Smooth muscle cell of trachea (primary cell): ENCODE results near the gene RASGRP1. TPM values are rescaled to one million over a fixed set of nuclear protein-coding genes. Genes with fewer than 3 reads are reported as not detected.

ENCODE experiments used
- total RNA-seq: library from RNA; depleted of rRNA; stranded (reverse); fragments of >200 nt; gene quantifications from 2 replicates; pipeline ENCODE4 v1.2.1, GENCODE V29; 2014

The RASGRP1 gene
- under 0.01 TPM in 2 replicates for total RNA-seq

DNA sequence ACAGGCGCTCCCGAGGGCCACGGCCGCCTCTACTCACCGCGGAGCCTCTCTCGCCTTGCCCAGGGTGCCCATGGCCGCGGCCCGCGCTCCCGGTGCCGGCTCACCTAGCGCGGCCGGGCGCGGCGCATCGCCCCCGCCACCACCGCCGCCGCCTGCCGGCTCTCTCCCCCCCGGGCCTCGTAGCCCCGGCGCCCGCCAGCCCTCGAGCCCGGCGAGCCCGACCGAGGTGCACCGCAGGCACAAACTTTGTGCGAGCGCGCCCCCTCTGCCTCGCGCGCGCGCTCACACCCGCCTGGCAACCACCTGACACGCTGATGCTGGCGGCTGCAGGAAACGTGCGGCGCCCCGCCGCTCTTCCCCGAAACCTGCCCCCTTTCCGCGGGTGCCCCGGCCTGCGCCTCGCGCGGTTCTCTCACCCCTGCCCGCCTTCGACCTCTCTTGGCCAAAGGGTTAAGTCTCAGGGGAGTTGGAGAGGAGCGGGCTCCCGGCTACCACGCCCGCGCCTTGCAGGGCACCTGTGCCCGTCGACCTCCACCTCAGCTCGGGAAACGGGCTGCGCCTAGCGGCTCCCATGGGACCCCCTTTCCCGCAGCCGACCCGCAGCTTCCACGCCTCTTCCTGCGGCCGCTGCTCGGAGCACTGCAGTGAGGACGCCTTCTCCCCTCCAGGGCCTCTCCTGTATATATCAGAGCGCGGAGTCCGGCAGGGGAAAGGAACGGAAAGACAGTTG, at the start of gene RASGRP1:
RASGRP1 (minus strand) TSS at position 258 of the 730 bp plus-strand sequence; CDS start at position 72, 186 bp downstream.

DNA sequence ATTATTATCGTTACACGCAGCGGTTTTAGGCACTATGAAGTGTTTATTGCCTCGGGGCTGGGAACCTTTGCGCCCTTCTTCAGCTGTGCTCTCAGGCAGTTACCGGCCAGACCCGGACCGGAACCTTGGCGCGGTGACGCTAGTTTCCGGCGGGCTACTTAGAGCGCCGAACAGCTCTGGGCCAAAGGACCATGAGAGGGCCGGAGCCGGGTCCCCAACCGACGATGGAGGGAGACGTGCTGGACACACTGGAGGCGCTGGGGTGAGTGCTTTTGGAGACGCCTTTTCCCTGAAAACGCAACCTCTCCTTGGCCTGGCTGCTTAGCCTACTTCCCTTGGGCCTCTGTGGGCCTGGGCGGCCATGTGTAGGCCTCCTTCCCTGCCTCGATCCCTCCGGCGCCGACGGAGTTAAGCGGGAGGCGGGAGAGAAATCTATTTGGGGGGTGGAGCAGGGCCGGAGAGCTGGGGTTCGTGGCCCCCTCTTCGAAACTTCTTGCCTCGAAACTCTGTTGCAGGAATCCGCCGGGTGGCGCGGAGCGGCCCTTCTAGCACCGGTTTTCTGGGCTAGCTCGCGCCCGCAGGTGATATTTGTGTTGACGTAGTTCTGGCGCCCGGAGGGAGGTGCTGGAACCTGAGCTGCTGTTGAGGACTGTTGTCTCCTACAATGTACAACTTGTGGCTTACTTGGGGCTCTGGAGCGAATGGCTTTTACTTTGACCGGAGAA, 110.5 kb downstream of the RASGRP1 start, which contains the start of gene FAM98B:
FAM98B (plus strand) TSS at position 157 of the 725 bp plus-strand sequence; CDS start at position 192, 35 bp downstream.

Other genes starting within 250 kb of the RASGRP1 start
- 4.5 and 12.9 TPM in 2 replicates for gene FAM98B, start 110.7 kb downstream of the RASGRP1 start, total RNA-seq